HG02759 (cell line): ENCODE data around the gene CBLN4.

Experiments used
- ATAC-seq: cut with Tn5 transposase; IDR thresholded peaks from one replicate; pipeline ENCODE4 v1.9.1; 2021; ENCODE audit warnings: mild to moderate bottlenecking, moderate library complexity; ENCODE audit not compliant: unreplicated experiment

CBLN4 gene

GRCh38 chr20:55947701-55948100, 57.6 kb downstream of the CBLN4 start:
- no peak for ATAC-seq
